ENCODE results near the gene TRRAP. TPM values are rescaled to one million over a fixed set of nuclear protein-coding genes. Genes with fewer than 3 reads are reported as not detected.

Gene TRRAP
- total and polyA plus RNA-seq, 2 donors = 11.3 to 15.1 TPM

DNA sequence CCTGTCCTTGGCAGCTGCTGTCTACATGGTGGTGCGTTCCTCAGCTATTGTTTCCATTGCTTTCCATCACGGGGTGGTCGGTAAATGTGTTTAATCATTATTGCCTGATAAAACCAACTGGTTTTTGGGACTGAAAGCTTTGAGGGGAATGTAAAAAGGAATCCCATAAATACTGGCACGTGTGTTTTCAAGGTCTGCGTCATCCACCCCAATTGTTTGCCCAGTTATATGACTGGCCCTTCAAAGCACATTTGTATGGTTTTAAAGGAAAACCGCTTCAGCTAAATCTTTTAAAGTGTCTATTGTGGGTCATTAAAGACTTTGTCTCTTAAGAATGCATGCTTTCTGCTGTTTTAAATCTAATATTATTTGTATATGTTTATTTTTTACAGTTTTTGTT lies 65.0 kb downstream of the TRRAP start:
- Histone ChIP-seq H3K4me1 (ENCODE audit: control insufficient read depth in 2 of 2, insufficient read depth in 2 of 2, low read length in 2 of 2) (no peaks in the 10 kb centered on the region), H3K9me3 (ENCODE audit: control insufficient read depth in 2 of 2, insufficient read depth in 1 of 2, low read length in 1 of 2) (no peaks in the 10 kb centered on the region), H3K36me3 (ENCODE audit: control insufficient read depth in 2 of 2, insufficient read depth in 2 of 2, low read length in 1 of 2) (peaks cover 84 to 89% of the 10 kb centered on the region in 2 donors), H3K27ac (ENCODE audit: low read depth in 1 of 2, low read length in 1 of 2) (no peak overlapping the region), H3K27me3 (ENCODE audit: control insufficient read depth in 2 of 2, insufficient read depth in 1 of 2, low read length in 1 of 2) (no peaks in the 10 kb centered on the region), H3K4me3 (ENCODE audit: low read length in 2 of 2) (no peak overlapping the region)
- WGBS = over 99% methylated on average over 6 of the region's 6 CpGs
- no peak for DNase-seq (ENCODE audit: low read depth in 6 of 9, low spot score in 9 of 9)

DNA sequence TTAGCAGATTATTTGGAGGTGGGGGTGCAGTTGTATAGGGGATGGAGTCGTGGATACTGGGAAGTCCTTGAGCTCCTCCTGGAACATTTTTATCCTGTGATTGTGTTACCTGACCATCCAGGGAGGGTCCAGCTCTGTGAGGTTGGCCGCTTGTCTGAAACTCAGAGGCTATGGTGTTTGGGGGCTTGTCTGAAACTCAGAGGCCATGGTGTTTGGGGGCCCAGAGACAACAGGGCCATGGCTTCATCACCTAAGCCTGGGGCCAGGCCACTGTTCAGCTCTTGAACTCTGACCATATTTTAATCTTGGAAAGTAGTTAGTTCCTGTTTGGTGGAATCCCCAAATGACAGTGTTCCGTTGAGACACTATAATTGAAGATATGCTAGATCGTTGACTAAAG lies 66.1 kb downstream of the TRRAP start:
- DNase-seq (ENCODE audit: low read depth in 6 of 9, low spot score in 9 of 9) = no peak
- Histone ChIP-seq H3K9me3 (ENCODE audit: control insufficient read depth in 2 of 2, insufficient read depth in 1 of 2, low read length in 1 of 2) (no peaks in the 10 kb centered on the region), H3K27me3 (ENCODE audit: control insufficient read depth in 2 of 2, insufficient read depth in 1 of 2, low read length in 1 of 2) (no peaks in the 10 kb centered on the region), H3K27ac (ENCODE audit: low read depth in 1 of 2, low read length in 1 of 2) (no peak overlapping the region), H3K4me3 (ENCODE audit: low read length in 2 of 2) (no peak overlapping the region), H3K36me3 (ENCODE audit: control insufficient read depth in 2 of 2, insufficient read depth in 2 of 2, low read length in 1 of 2) (peaks cover 91 to 92% of the 10 kb centered on the region in 2 donors), H3K4me1 (ENCODE audit: control insufficient read depth in 2 of 2, insufficient read depth in 2 of 2, low read length in 2 of 2) (no peaks in the 10 kb centered on the region)
- WGBS = 85% methylated on average over 4 of the region's 4 CpGs

DNA sequence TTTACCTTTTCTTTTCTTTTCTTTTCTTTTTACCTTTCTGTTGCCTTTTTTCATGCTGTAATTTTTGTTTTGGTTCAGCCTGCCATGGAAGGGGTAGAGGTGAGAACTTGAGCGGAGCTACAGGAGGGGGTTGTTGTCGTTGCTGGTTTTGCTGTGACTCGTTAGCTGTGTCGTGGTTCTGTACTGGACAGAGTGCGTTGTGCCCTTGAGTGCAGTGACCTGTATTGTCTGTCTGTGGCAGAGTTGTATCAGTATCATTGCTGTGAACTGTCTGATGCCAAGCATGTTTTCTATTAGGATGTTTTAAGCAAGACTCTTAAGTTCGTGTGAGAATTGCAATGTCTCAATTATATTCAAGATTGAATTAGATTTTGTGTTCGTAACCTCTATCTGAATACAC lies 67.5 kb downstream of the TRRAP start:
- Histone ChIP-seq H3K27ac (ENCODE audit: low read depth in 1 of 2, low read length in 1 of 2) (no peak overlapping the region), H3K27me3 (ENCODE audit: control insufficient read depth in 2 of 2, insufficient read depth in 1 of 2, low read length in 1 of 2) (no peaks in the 10 kb centered on the region), H3K9me3 (ENCODE audit: control insufficient read depth in 2 of 2, insufficient read depth in 1 of 2, low read length in 1 of 2) (no peaks in the 10 kb centered on the region), H3K36me3 (ENCODE audit: control insufficient read depth in 2 of 2, insufficient read depth in 2 of 2, low read length in 1 of 2) (peaks cover 93% of the 10 kb centered on the region in 2 donors), H3K4me1 (ENCODE audit: control insufficient read depth in 2 of 2, insufficient read depth in 2 of 2, low read length in 2 of 2) (no peaks in the 10 kb centered on the region), H3K4me3 (ENCODE audit: low read length in 2 of 2) (no peak overlapping the region)
- DNase-seq (ENCODE audit: low read depth in 6 of 9, low spot score in 9 of 9) = no peak
- 90% methylated on average over 7 of the region's 7 CpGs for WGBS

DNA sequence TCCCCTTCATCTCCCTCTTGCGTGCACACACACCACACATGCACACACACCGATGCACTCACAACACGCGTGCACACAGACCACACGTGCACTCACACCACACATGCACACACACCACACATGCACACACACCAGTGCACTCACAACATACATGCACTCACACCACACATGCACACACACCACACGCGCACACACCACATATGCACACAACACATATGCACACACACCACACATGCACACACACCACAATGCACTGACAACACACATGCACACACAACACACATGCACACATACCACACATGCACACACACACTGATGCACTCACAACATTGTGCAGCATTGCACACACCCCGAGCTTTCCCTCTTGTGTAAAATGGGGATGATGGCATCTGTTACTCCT lies 68.1 kb downstream of the TRRAP start:
- H3K9me3 ChIP-seq (ENCODE audit: control insufficient read depth in 2 of 2, insufficient read depth in 1 of 2, low read length in 1 of 2) = no peaks in the 10 kb centered on the region
- over 99% methylated on average over 8 of the region's 8 CpGs for WGBS
- peaks cover 92 to 93% of the 10 kb centered on the region in 2 donors for H3K36me3 ChIP-seq (ENCODE audit: control insufficient read depth in 2 of 2, insufficient read depth in 2 of 2, low read length in 1 of 2)
- H3K27ac ChIP-seq (ENCODE audit: low read depth in 1 of 2, low read length in 1 of 2) = no peak overlapping the region
- H3K4me3 ChIP-seq (ENCODE audit: low read length in 2 of 2) = no peak overlapping the region
- H3K27me3 ChIP-seq (ENCODE audit: control insufficient read depth in 2 of 2, insufficient read depth in 1 of 2, low read length in 1 of 2) = no peaks in the 10 kb centered on the region
- no peaks in the 10 kb centered on the region for H3K4me1 ChIP-seq (ENCODE audit: control insufficient read depth in 2 of 2, insufficient read depth in 2 of 2, low read length in 2 of 2)
- no peak for DNase-seq (ENCODE audit: low read depth in 6 of 9, low spot score in 9 of 9)

DNA sequence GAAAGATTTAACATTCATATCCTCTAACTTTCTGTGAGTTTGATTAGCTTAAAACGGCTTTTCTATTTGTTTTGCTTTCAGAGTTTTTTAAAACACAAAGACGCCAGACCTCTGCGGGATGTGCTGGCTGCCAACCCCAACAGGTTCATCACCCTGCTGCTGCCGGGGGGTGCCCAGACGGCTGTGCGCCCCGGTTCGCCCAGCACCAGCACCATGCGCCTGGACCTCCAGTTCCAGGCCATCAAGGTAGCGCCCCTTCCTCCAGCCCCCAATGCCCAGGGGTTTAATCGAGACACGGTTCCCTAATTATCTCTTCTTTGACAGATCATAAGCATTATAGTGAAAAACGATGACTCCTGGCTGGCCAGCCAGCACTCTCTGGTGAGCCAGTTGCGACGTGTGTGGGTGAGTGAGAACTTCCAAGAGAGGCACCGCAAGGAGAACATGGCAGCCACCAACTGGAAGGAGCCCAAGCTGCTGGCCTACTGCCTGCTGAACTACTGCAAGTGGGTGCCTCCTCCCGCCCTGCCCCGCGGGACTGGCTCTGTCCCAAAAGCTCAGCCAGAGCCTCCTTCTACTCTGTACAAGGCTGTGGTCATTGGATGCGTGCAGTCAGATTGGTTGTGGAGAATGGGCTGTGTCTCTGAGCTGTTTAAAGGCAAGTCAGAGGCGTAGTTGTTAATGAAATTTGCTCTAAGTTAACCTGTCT lies 71.2 kb downstream of the TRRAP start:
- Histone ChIP-seq H3K36me3 (ENCODE audit: control insufficient read depth in 2 of 2, insufficient read depth in 2 of 2, low read length in 1 of 2) (peaks cover 93 to 95% of the 10 kb centered on the region in 2 donors), H3K9me3 (ENCODE audit: control insufficient read depth in 2 of 2, insufficient read depth in 1 of 2, low read length in 1 of 2) (no peaks in the 10 kb centered on the region), H3K27ac (ENCODE audit: low read depth in 1 of 2, low read length in 1 of 2) (no peak overlapping the region), H3K27me3 (ENCODE audit: control insufficient read depth in 2 of 2, insufficient read depth in 1 of 2, low read length in 1 of 2) (no peaks in the 10 kb centered on the region), H3K4me1 (ENCODE audit: control insufficient read depth in 2 of 2, insufficient read depth in 2 of 2, low read length in 2 of 2) (no peaks in the 10 kb centered on the region), H3K4me3 (ENCODE audit: low read length in 2 of 2) (no peak overlapping the region)
- 99% methylated on average over 21 of the region's 21 CpGs for WGBS
- DNase-seq (ENCODE audit: low read depth in 6 of 9, low spot score in 9 of 9) = no peak

- no peaks in the 10 kb centered on the region for H3K4me1 ChIP-seq (ENCODE audit: control insufficient read depth in 2 of 2, insufficient read depth in 2 of 2, low read length in 2 of 2)
- peaks cover 84 to 97% of the 10 kb centered on the region in 2 donors for H3K36me3 ChIP-seq (ENCODE audit: control insufficient read depth in 2 of 2, insufficient read depth in 2 of 2, low read length in 1 of 2)
- H3K9me3 ChIP-seq (ENCODE audit: control insufficient read depth in 2 of 2, insufficient read depth in 1 of 2, low read length in 1 of 2) = no peaks in the 10 kb centered on the region
- no peaks in the 10 kb centered on the region for H3K27me3 ChIP-seq (ENCODE audit: control insufficient read depth in 2 of 2, insufficient read depth in 1 of 2, low read length in 1 of 2)
- no peak for DNase-seq (ENCODE audit: low read depth in 6 of 9, low spot score in 9 of 9)
- no peak overlapping the region for H3K27ac ChIP-seq (ENCODE audit: low read depth in 1 of 2, low read length in 1 of 2)
- H3K4me3 ChIP-seq (ENCODE audit: low read length in 2 of 2) = no peak overlapping the region
- 98% methylated on average over 19 of the region's 19 CpGs for WGBS
Observed at GRCh38 chr7:98955992-98956391, 77.7 kb downstream of the TRRAP start.

DNA sequence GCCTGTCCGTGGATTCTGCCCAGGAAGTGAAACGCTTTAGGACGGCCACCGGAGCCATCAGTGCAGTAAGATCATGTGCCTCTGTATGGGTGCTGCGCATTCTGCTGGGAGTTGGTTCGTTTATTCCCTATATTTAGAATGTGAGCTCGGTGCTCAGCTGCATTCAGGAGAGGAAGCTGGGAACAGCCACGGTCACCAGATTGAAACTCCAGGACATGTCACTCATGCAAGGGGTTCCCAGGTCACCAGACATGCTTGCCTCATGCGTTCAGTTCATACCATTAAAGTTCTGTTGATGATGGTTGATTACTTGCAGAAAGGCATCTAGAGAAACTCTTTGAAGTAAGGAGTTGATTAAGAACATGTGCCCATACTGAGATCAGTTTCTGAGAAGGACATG lies 78.1 kb downstream of the TRRAP start:
- Histone ChIP-seq H3K36me3 (ENCODE audit: control insufficient read depth in 2 of 2, insufficient read depth in 2 of 2, low read length in 1 of 2) (peaks cover 85 to 97% of the 10 kb centered on the region in 2 donors), H3K27me3 (ENCODE audit: control insufficient read depth in 2 of 2, insufficient read depth in 1 of 2, low read length in 1 of 2) (no peaks in the 10 kb centered on the region), H3K4me1 (ENCODE audit: control insufficient read depth in 2 of 2, insufficient read depth in 2 of 2, low read length in 2 of 2) (no peaks in the 10 kb centered on the region), H3K9me3 (ENCODE audit: control insufficient read depth in 2 of 2, insufficient read depth in 1 of 2, low read length in 1 of 2) (no peaks in the 10 kb centered on the region), H3K27ac (ENCODE audit: low read depth in 1 of 2, low read length in 1 of 2) (no peak overlapping the region), H3K4me3 (ENCODE audit: low read length in 2 of 2) (no peak overlapping the region)
- WGBS = 98% methylated on average over 9 of the region's 9 CpGs
- no peak for DNase-seq (ENCODE audit: low read depth in 6 of 9, low spot score in 9 of 9)

- no peaks in the 10 kb centered on the region for H3K9me3 ChIP-seq (ENCODE audit: control insufficient read depth in 2 of 2, insufficient read depth in 1 of 2, low read length in 1 of 2)
- no peak for DNase-seq (ENCODE audit: low read depth in 6 of 9, low spot score in 9 of 9)
- no peak overlapping the region for H3K4me3 ChIP-seq (ENCODE audit: low read length in 2 of 2)
- H3K36me3 ChIP-seq (ENCODE audit: control insufficient read depth in 2 of 2, insufficient read depth in 2 of 2, low read length in 1 of 2) = peaks cover 85 to 95% of the 10 kb centered on the region in 2 donors
- no peak overlapping the region for H3K27ac ChIP-seq (ENCODE audit: low read depth in 1 of 2, low read length in 1 of 2)
- no peaks in the 10 kb centered on the region for H3K4me1 ChIP-seq (ENCODE audit: control insufficient read depth in 2 of 2, insufficient read depth in 2 of 2, low read length in 2 of 2)
- no peaks in the 10 kb centered on the region for H3K27me3 ChIP-seq (ENCODE audit: control insufficient read depth in 2 of 2, insufficient read depth in 1 of 2, low read length in 1 of 2)
- WGBS = 92% methylated on average over 9 of the region's 9 CpGs
Observed at GRCh38 chr7:98956937-98957336, 78.6 kb downstream of the TRRAP start.

GRCh38 chr7:98957766-98958165 lies 79.4 kb downstream of the TRRAP start:
- H3K4me1 ChIP-seq (ENCODE audit: control insufficient read depth in 2 of 2, insufficient read depth in 2 of 2, low read length in 2 of 2) = no peaks in the 10 kb centered on the region
- H3K36me3 ChIP-seq (ENCODE audit: control insufficient read depth in 2 of 2, insufficient read depth in 2 of 2, low read length in 1 of 2) = peaks cover 87 to 95% of the 10 kb centered on the region in 2 donors
- WGBS = 99% methylated on average over 11 of the region's 11 CpGs
- no peak overlapping the region for H3K27ac ChIP-seq (ENCODE audit: low read depth in 1 of 2, low read length in 1 of 2)
- H3K9me3 ChIP-seq (ENCODE audit: control insufficient read depth in 2 of 2, insufficient read depth in 1 of 2, low read length in 1 of 2) = no peaks in the 10 kb centered on the region
- H3K4me3 ChIP-seq (ENCODE audit: low read length in 2 of 2) = no peak overlapping the region
- H3K27me3 ChIP-seq (ENCODE audit: control insufficient read depth in 2 of 2, insufficient read depth in 1 of 2, low read length in 1 of 2) = no peaks in the 10 kb centered on the region
- DNase-seq (ENCODE audit: low read depth in 6 of 9, low spot score in 9 of 9) = no peak
